ENCODE data around the gene HDAC8. TPM values are rescaled to one million over a fixed set of nuclear protein-coding genes. Genes with fewer than 3 reads are reported as not detected.
"Not testable (repeated sequence)": the region's sequence is repeated elsewhere in the genome, so short reads cannot be mapped to it uniquely, and the experiment has no call there.

HDAC8 gene
- total RNA-seq, 1 donor from 2014 or later, result 27.0 TPM

DNA sequence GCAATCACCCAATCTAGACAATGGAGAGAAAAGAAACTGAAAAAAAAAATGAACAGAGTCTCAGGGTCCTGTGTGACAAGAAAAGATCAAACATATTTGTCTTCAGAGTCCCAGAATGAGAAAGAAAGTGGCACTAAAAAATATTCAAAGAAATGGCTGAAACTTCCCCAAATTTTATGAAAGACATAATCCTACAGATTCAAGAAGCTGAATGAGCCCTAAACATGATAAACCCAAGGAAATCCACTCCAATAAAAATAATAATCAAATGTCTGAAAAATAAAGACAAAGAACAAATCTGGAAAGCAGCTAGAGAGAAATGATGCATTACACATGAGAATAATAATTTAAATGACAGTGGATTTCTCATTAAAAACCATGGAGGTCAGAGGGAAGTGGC, 136.6 kb downstream of the HDAC8 start:
- DNase-seq (no peak), ATAC-seq (no peak)
- TF ChIP-seq, protein P1, sequence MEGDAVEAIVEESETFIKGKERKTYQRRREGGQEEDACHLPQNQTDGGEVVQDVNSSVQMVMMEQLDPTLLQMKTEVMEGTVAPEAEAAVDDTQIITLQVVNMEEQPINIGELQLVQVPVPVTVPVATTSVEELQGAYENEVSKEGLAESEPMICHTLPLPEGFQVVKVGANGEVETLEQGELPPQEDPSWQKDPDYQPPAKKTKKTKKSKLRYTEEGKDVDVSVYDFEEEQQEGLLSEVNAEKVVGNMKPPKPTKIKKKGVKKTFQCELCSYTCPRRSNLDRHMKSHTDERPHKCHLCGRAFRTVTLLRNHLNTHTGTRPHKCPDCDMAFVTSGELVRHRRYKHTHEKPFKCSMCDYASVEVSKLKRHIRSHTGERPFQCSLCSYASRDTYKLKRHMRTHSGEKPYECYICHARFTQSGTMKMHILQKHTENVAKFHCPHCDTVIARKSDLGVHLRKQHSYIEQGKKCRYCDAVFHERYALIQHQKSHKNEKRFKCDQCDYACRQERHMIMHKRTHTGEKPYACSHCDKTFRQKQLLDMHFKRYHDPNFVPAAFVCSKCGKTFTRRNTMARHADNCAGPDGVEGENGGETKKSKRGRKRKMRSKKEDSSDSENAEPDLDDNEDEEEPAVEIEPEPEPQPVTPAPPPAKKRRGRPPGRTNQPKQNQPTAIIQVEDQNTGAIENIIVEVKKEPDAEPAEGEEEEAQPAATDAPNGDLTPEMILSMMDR (IDR thresholded peaks at IDR 0.05), result no peak
- Histone ChIP-seq H3K9me3 (no peaks in the 10 kb centered on the region), H3K27ac (no peak overlapping the region), H3K36me3 (no peaks in the 10 kb centered on the region), H3K4me1 (no peaks in the 10 kb centered on the region), H3K4me3 (no peak overlapping the region), H3K27me3 (no peaks in the 10 kb centered on the region)
- intact Hi-C loops (cut with DNase I), result no loop called here

DNA sequence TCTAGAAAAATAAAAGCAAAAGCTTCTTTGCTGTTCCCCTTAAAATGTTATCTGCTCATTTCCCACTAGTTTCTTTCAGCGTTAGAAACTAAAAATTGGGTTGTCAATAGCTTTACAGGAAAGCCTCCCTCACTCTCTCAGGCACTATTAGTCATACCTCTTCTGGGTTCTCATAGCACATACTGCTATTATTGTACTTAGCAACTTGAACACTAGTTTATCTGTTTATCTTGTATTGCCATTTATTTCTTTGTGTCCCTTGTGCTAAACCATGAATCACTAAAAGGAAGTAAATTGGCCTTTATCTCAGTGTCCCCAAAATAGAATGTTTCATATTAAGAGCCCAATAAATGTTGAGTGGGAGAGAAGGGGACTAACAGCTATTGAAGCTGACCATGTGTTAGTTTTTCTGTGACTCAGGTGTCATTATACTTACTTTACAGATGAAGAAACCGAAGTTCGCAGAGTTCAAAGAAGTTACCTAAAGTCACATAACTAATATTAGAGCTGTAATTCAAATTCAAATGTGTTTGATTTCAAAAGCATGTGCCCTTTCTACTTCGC, 142.2 kb downstream of the HDAC8 start:
- H3K27me3 ChIP-seq, result no peaks in the 10 kb centered on the region
- H3K9me3 ChIP-seq, result no peaks in the 10 kb centered on the region
- no peaks in the 10 kb centered on the region for H3K4me1 ChIP-seq
- TF ChIP-seq, protein P1 (IDR thresholded peaks at IDR 0.05), result no peak
- DNase-seq (no peak), ATAC-seq (no peak)
- intact Hi-C loops (cut with DNase I), result no loop called here
- no peaks in the 10 kb centered on the region for H3K36me3 ChIP-seq
- no peak overlapping the region for H3K4me3 ChIP-seq
- no peak overlapping the region for H3K27ac ChIP-seq

DNA sequence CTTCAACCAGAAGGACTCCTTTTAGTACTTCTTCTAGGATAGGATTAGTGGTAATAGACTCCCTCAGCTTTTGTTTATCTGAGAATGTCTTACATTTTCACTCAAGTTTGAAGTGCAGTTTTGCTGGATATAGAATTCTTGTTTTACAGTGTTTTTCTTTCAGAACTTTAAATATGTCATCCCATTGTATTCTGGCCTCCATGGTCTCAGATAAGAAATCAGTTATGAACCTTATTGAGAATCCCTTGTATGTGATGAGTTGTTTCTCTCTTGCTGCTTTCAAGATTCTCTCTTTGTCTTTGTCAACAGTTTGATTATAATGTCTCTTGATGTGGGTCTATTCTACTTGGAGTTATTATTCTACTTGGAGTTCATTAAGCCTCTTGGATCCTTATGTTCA, 150.8 kb downstream of the HDAC8 start:
- H3K4me3 ChIP-seq, result no peak overlapping the region
- DNase-seq (no peak), ATAC-seq (no peak)
- H3K4me1 ChIP-seq, result no peaks in the 10 kb centered on the region
- H3K27me3 ChIP-seq, result no peaks in the 10 kb centered on the region
- H3K9me3 ChIP-seq, result no peaks in the 10 kb centered on the region
- no peak overlapping the region for H3K27ac ChIP-seq
- no peaks in the 10 kb centered on the region for H3K36me3 ChIP-seq
- intact Hi-C loops (cut with DNase I), result no loop called here
- TF ChIP-seq, protein P1 (IDR thresholded peaks at IDR 0.05), result no peak

DNA sequence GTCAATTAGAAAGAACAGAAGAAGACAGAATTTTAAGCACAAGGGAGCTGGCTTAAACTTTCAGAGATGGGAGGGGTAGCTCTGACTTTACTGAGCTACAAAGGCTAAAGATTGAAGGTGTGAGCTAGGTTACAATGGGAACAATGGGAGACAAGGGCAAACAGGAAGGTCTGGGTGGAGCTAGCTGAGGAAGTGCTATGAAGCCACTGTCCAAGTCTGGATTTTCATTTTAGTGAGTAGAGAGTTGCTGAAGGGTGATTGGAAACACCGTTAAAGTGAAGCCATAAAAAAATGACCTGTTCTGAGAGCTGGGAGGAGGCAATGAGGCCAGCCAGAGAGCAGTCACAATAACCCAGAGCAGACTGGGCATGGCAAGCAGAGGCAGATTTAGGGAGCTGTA, 162.7 kb downstream of the HDAC8 start:
- H3K9me3 ChIP-seq, result no peaks in the 10 kb centered on the region
- H3K4me3 ChIP-seq, result no peak overlapping the region
- no peaks in the 10 kb centered on the region for H3K27me3 ChIP-seq
- no peaks in the 10 kb centered on the region for H3K4me1 ChIP-seq
- ATAC-seq, result no peak
- H3K36me3 ChIP-seq, result no peaks in the 10 kb centered on the region
- H3K27ac ChIP-seq, result no peak overlapping the region
- no peak for DNase-seq
- TF ChIP-seq, protein P1 (IDR thresholded peaks at IDR 0.05), result no peak
- intact Hi-C loops (cut with DNase I), result no loop called here

DNA sequence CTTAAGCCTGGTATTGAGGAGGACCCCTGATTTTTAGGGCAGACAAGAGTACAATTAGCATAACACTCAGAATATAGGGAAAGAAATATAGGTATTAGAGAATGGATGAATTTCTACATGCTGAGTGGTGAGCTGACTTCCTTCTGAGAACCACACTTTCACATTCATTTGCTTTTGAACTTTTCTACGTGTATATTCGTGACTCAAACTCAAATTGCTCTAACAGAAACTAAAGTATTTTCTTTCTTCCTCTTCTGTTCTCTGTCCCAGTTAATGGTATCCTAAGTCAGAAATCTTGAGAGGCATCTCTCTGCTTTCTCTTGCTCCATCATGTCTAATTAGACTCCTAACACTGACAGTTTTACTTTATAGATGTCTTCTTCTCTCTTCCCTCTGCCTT, 163.8 kb downstream of the HDAC8 start:
- DNase-seq (no peak), ATAC-seq (no peak)
- Histone ChIP-seq H3K27ac (no peak overlapping the region), H3K4me1 (no peaks in the 10 kb centered on the region), H3K36me3 (no peaks in the 10 kb centered on the region), H3K9me3 (no peaks in the 10 kb centered on the region), H3K4me3 (no peak overlapping the region), H3K27me3 (no peaks in the 10 kb centered on the region)
- intact Hi-C loops (cut with DNase I), result no loop called here
- TF ChIP-seq, protein P1 (IDR thresholded peaks at IDR 0.05), result no peak

DNA sequence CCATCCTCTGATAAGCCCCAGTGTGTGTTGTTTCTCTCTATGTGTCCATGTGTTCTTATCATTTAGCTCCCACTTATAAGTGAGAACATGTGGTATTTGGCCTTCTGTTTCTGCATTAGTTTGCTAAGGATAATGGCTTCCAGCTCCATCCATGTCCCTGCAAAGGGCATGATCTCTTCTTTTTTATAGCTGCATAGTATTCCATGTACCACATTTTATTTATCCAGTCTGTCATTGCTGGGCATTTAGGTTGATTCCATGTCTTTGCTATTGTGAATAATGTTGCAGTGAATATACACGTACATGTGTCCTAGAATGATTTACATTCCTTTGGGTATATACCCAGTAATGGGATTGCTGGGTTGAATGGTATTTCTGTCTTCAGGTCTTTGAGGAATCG, 167.5 kb downstream of the HDAC8 start:
- not testable (repeated sequence) for H3K27me3 ChIP-seq, H3K4me1 ChIP-seq

More for the DNA sequence above, 167.5 kb downstream of the HDAC8 start:
- H3K36me3 ChIP-seq; intact Hi-C loops (cut with DNase I); H3K9me3 ChIP-seq; DNase-seq; ATAC-seq; H3K27ac ChIP-seq; H3K4me3 ChIP-seq: not testable (repeated sequence)

All from upper lobe of right lung (tissue), 1 donor.